Measurements from ENCODE around the gene FOXP2. TPM values are rescaled to one million over a fixed set of nuclear protein-coding genes. Genes with fewer than 3 reads are reported as not detected.

FOXP2 gene
- total and polyA plus RNA-seq, 3 donors from 2014 or later, result 2.5 to 5.9 (median 3.8) TPM

GRCh38 chr7:114444196-114444595, 29.6 kb downstream of the FOXP2 start:
- TF ChIP-seq POLR2A (IDR thresholded peaks at IDR 0.05), result no peak
- TF ChIP-seq CTCF (IDR thresholded peaks at IDR 0.05), result no peak
- Histone ChIP-seq H3K9me3 (no peaks in the 10 kb centered on the region), H3K4me1 (no peaks in the 10 kb centered on the region), H3K36me3 (ENCODE audit: low read depth, missing control alignments) (no peaks in the 10 kb centered on the region), H3K27me3 (no peaks in the 10 kb centered on the region), H3K4me3 (no peak overlapping the region), H3K27ac (no peak overlapping the region)
- WGBS, 2 donors, result 73 to 86% methylated on average over 2 of the region's 2 CpGs
- intact Hi-C loops (cut with DNase I; ENCODE audit: low total_unique reads), result no loop called here
- no peak for DNase-seq

- TF ChIP-seq POLR2A (IDR thresholded peaks at IDR 0.05) (no peak), CTCF (IDR thresholded peaks at IDR 0.05) (no peak)
- intact Hi-C loops (cut with DNase I; ENCODE audit: low total_unique reads), result no loop called here
- H3K4me1 ChIP-seq, result no peaks in the 10 kb centered on the region
- H3K27me3 ChIP-seq, result no peaks in the 10 kb centered on the region
- no peak overlapping the region for H3K4me3 ChIP-seq
- H3K9me3 ChIP-seq, result no peaks in the 10 kb centered on the region
- no peak overlapping the region for H3K27ac ChIP-seq
- DNase-seq, result no peak
- 93 to 94% methylated on average over 2 of the region's 2 CpGs for WGBS, 2 donors
- H3K36me3 ChIP-seq (ENCODE audit: low read depth, missing control alignments), result no peaks in the 10 kb centered on the region
Measured at GRCh38 chr7:114450431-114450830, 35.8 kb downstream of the FOXP2 start.

GRCh38 chr7:114459574-114459973, 45.0 kb downstream of the FOXP2 start:
- Histone ChIP-seq H3K36me3 (ENCODE audit: low read depth, missing control alignments) (no peaks in the 10 kb centered on the region), H3K4me1 (no peaks in the 10 kb centered on the region), H3K27me3 (no peaks in the 10 kb centered on the region), H3K4me3 (no peak overlapping the region), H3K27ac (no peak overlapping the region), H3K9me3 (no peaks in the 10 kb centered on the region)
- 90 to 97% methylated on average over 12 of the region's 12 CpGs for WGBS, 2 donors
- no peak for TF ChIP-seq CTCF (IDR thresholded peaks at IDR 0.05)
- no peak for TF ChIP-seq POLR2A (IDR thresholded peaks at IDR 0.05)
- intact Hi-C loops (cut with DNase I; ENCODE audit: low total_unique reads), result no loop called here
- DNase-seq, result no peak

- TF ChIP-seq POLR2A (IDR thresholded peaks at IDR 0.05), result no peak
- no peak for TF ChIP-seq CTCF (IDR thresholded peaks at IDR 0.05)
- no peak for DNase-seq
- 61 to 82% methylated on average over 2 of the region's 2 CpGs for WGBS, 2 donors
Measured at GRCh38 chr7:114460021-114460420, 45.4 kb downstream of the FOXP2 start.

DNA sequence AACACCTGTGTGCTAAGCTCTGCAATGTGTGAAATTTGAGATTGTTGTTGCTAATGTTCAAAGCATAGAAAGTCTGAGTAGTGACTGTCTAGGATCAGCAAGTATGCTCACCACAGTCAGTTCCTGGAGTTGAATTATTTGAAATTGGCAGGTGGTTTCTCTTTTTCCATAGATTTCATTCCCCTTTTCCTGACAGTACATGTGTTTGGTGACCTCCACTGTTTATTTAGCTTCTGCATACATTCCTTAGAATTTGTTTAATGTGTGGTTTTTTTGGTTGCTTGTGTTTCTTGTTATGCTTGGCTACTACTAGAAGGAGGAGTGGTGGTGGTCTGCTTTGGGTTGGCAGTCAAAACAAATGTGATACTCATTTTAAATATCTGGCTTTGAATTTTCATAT, 52.3 kb downstream of the FOXP2 start:
- Histone ChIP-seq H3K27ac (no peak overlapping the region), H3K4me3 (no peak overlapping the region), H3K27me3 (no peaks in the 10 kb centered on the region), H3K36me3 (ENCODE audit: low read depth, missing control alignments) (no peaks in the 10 kb centered on the region), H3K9me3 (no peaks in the 10 kb centered on the region), H3K4me1 (no peaks in the 10 kb centered on the region)
- TF ChIP-seq CTCF (IDR thresholded peaks at IDR 0.05), result no peak
- TF ChIP-seq POLR2A (IDR thresholded peaks at IDR 0.05), result no peak
- intact Hi-C loops (cut with DNase I; ENCODE audit: low total_unique reads), result no loop called here
- no peak for DNase-seq

More at GRCh38 chr7:114460021-114460420, 45.4 kb downstream of the FOXP2 start:
- Histone ChIP-seq H3K27ac (no peak overlapping the region), H3K4me1 (no peaks in the 10 kb centered on the region), H3K27me3 (no peaks in the 10 kb centered on the region), H3K4me3 (no peak overlapping the region), H3K9me3 (no peaks in the 10 kb centered on the region), H3K36me3 (ENCODE audit: low read depth, missing control alignments) (no peaks in the 10 kb centered on the region)
- intact Hi-C loops (cut with DNase I; ENCODE audit: low total_unique reads), result no loop called here
